ENCODE data around the gene OR2AT4.
"Not testable (repeated sequence)": the region's sequence is repeated elsewhere in the genome, so short reads cannot be mapped to it uniquely, and the experiment has no call there.

The OR2AT4 gene

DNA sequence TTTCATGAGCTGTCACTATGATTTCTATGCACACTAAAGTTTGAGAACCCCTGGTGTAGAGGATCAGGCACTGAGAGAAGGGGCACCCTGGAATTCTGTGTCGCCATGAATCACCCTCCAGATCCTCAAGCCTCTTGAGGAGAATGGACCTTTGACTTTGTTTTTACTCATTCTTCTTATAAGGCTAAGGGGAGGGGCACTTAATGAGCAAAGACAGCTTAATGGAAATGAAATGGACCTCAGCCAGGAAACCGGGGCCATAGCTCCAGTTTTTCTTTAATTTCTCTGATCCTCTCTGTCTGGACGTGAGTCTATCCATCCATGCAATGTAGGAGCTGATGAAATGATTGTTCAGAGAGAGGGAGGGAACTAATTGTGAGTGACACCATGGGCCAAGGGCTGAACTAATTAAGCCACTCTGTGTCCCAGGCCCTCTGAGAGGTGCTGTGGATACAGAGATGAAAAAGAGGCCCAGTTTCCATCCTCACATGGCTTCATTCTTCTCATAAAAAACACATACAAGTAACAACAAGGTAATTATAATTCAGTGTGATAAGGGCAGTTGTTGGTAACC lies 32.8 kb downstream of the OR2AT4 start:
- DNase-seq, result no peak

DNA sequence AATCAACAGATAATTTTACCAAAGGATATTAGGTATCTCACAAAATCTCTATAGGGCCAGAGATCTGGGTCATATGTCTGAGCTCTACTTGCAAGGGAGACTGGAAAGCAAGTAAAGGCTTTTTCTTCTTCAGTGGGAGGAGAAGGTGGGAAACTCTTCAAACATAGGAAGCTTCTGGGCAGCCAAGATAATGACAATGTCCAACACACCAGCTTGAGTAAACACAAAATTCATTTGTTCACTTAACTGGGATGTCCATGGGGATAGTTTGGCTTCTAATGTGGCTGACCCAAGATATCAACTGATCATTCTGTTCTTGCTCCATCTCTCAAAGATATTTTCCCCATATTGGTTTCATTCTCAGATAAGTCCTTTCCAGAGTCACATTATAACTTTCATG lies 37.4 kb downstream of the OR2AT4 start:
- no peak for DNase-seq

DNA sequence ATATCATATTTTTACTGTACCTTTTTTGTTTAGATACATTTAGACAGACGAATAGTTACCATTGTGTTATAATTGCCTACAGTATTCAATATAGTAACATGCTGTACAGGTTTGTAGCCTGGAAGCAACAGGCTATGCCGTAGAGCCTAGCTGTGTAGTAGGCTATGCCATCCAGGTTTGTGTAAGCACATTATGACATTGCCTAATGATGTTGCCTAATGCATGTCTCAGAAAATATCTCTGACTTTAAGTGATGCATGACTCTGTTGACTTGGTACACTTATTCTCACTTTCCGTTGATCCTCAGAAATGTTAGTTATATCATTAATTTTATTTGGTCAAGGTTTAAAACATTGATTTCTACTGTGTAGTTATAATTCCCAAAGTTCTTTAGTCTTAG lies 39.9 kb downstream of the OR2AT4 start:
- no peak for DNase-seq

DNA sequence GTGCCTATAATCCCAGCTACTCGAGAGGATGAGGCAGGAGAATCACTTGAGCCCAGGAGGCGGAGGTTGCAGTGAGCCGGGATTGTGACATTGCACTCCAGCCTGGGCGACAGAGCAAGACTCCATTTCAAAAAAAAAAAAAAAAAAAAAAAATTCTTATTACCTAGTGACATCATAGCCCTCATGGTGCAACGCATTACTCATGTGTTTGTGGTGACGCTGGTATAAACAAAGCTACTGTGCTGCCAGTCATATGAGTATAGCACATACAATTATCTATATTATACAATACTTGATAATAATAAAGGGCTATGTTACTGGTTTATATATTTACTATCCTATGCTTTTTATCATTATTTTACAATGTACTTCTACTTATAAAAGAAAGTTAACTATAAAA lies 41.2 kb downstream of the OR2AT4 start:
- DNase-seq, result no peak

DNA sequence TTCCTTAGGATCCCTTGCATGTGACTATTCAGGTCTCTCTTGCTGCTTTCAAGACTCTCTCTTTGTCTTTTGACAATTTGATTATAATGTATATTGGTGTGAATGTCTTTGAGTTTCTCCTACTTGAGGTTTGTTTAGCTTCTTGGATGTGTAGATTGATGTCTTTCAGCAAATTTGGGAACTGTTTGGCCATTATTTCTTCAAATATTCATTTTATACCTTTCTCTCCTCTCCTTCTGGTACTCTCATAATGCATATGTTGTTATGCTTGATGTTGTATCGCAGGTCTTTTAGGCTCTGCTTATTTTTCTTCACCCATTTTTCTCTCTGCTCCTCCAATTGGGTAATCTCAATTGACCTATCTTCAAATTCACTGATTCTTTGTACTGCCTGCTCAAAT lies 44.2 kb downstream of the OR2AT4 start:
- no peak for DNase-seq

DNA sequence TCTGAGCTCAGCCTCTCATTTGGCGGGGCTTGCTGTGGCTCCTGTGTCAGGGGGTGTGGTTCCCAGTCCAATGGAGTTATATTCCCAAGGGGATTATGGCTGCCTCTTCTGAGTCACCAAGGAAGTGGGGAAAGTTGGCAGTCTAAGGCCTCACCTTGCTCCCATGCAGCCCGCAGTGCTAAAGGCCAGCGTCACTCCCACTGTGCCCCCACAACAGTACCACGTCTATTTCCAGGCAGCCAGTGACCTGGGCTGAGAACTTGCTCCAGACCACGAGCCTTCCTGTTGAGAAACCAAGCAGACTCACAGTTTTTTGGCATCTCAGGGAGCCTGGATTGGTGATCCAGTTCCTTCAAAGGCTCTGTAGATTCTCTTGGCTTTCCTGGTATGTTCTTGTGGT lies 45.6 kb downstream of the OR2AT4 start:
- no peak for DNase-seq

DNA sequence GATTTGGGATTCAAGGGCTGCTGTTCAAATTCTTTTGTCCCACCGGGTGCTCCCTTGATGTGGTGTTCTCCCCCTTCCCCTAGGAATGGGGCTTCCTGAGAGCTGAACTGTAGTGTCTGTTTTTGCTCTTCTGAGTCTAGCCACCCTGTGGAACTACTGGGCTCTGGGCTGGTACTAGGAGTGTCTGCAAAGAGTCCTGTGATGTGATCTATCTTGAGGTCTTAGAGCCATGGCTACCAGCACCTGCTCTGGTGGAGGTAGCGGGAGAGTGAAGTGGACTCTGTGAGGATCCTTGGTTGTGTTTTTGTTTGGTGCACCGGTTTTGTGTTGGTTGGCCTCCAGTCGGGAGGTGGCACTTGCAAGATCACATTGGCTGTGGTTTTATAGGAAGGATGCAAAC lies 46.2 kb downstream of the OR2AT4 start:
- DNase-seq, result no peak

DNA sequence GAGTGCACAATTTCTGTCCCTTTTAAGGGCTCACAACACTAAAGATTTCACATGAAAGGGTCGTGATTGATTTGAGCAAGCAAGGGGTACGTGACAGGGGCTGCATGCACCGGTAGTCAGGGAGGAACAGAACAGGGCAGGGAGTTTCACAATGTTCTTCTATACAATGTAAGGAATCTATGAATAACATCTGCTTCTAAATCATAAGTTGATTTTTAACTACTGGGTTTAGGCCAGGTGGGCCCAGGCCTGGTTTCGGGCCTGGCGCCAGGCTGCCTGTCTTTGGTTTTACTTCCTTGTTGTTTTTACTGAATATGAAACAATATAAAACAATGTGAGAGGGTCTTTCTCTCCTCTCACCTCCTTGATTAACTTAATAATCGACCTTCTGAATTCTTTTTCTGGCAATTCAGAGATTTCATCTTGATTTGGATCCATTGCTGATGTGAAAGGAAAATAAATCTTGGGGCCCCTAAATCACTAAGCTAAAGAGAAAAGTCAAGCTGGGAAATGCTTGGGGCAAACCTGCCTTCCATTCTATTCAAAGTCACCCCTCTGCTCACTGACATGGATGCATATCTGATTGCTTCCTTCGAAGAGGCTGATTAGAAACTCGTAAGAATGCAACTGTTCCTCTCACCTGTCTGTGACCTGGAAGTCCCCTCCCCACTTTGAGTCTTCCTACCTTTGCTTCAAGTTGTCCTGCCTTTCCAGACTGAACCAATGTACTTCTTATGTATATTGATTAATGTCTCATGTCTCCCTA lies 47.0 kb downstream of the OR2AT4 start:
- not testable (repeated sequence) for DNase-seq

DNA sequence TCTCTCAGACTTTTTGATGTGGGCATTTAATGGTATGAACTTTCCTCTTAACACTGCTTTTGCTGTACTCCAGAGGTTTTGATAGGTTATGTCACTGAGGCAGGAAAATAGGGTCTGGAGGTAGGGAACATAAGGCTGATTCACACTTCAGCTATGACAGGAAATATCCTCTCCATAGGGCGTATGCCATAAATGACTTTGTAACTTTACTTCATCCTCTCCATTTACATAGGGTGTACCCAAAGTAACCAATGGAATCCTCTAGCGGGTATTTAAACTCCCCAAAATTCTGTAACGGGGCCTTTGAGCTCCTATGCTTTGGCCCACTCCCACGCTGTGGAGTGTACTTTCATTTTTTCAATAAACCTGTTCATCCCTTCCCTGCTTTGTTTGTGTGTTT lies 49.5 kb downstream of the OR2AT4 start:
- no peak for DNase-seq

DNA sequence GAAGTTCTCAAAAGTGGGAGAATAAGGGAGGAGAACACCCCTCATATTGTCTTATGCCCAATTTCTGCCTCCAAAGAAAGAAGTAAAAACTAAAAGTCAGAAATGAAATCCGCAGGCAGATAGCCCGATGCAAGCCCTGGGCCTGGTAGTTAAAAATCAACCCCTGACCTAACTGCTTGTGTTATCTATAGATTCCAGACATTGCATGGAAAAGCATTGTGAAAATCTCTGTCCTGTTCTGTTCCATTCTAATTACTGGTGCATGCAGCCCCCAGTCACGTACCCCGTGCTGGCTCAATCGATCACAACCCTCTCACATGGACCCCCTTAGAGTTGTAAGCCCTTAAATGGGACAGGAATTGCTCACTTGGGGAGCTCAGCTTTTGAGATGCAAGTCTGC lies 50.0 kb downstream of the OR2AT4 start:
- DNase-seq, result not testable (repeated sequence)

DNA sequence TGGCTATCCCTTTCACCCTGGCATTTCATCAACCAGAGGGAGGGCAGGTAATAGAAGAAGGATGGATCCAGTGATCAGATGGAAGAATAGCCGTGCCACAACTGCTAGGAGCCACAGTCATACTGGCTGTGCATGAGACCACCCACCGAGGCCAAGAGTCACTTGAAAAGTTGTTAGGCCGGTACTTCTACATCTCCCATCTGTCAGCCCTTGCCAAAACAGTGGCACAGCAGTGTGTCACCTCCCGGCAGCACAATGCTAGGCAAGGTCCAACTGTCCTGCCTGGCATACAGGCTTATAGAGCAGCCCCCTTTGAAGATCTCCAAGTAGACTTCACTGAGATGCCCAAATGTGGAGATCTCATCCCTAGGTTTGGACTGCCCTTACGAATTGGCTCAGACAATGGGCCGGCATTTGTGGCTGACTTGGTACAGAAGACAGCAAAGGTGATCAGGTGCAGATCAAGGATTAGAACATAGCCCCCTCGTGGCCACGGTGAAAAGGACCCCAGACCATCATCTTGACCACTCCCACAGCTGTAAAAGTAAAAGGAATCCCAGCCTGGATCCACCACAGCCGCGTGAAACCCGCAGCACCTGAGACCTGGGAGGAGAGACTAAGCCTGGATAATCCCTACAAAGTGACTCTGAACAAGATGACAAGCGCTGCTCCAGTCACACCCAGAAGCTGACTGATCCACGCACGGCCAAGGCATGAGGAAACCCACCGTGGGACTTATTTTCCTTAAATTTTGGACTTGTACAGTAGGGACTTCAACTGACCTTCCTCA lies 52.1 kb downstream of the OR2AT4 start:
- DNase-seq, result not testable (repeated sequence)

DNA sequence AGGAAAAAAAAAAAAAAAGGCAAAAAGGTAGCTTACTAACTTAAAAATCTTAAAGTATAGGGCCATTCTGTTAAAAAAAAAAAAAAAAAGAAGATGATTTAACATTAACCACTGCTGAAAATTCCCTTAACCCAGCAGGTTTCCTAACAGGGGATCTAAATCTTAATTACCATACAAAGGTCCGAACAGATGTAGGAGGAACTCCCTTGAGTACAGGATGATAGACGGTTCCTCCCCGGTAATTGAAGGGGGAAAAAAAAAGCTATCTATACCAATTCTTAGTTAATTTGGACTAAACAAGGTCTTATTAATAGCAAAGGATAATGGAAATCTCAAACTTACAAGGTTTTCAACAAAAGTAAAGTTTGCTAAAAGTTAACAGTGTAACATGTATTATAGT lies 54.9 kb downstream of the OR2AT4 start:
- DNase-seq, result not testable (repeated sequence)

DNA sequence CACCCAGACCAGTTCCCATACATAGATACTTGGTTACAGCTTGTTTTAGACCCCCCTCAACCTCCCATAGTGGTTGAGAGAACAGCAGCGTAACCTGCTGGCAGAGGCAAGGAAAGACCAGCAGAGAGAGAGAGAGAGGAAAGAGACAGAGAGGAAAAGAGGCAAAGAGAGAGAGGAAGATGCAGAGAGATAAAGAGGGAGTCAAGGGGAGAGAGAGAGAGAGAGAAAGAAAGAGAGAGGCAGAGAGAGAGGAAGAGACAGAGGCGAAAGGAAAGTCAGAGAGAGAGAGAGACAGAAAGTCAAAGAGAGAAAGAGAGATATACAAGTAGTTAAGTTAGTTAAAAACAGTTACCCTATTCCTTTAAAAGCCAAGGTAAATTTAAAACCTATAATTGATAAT lies 55.4 kb downstream of the OR2AT4 start:
- no peak for DNase-seq

DNA sequence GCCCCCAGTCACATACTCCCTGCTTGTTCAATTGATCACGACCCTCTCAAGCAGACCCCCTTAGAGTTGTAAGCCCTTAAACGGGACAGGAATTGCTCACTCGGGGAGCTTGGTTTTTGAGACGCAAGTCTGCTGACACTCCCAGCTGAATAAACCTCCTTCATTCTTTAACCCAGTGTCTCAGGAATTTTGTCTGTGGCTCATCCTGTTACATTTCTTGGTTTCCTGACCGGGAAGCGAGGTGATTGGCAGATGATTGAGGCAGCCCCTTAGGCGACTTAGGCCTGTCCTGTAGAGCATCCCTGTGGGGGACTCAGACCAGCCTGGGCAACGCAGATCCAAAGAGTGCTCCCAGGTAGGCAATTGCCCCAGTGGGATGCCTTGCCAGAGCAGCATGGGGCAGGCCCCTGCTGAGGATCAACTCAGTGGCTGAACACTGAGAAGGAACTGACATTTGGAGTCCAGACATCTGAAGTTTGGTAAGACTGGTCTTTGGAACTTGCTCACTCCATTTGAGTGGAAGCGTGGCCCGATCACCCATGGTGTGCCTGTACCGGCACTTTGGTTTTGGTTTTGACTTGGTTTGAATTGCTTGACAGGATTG lies 56.4 kb downstream of the OR2AT4 start:
- no peak for DNase-seq

DNA sequence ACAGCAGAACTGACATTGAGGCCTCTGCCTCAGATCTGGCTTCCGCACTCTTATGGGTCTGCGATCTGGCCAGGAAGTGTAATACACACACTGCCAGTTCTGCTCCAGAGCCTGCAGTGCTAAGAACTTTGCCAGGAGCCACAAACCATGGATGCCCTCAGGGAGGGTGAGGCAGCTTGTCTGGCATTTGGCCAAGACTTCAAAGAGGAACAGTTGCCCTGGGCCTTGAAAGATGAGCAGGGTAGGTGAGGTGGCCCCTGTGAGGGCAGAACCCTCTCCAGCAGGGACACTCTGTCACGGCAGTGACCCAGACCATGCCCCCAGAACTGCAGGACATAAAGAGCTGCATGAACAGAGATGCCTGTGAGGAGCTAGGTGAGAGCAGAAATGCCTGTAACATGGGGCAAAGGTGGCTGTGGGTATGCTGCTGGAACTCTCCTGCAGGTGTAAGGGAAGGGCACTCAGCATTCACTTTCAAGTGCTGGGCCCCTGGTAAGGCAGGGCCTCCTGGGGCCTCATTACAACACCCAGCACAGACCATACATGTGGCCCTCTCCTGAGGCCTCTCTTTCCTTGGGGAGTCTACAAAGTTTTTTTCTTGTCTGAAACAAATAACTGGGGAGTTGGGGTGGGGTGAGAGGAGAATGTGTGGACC lies 60.6 kb downstream of the OR2AT4 start:
- DNase-seq, result no peak

DNA sequence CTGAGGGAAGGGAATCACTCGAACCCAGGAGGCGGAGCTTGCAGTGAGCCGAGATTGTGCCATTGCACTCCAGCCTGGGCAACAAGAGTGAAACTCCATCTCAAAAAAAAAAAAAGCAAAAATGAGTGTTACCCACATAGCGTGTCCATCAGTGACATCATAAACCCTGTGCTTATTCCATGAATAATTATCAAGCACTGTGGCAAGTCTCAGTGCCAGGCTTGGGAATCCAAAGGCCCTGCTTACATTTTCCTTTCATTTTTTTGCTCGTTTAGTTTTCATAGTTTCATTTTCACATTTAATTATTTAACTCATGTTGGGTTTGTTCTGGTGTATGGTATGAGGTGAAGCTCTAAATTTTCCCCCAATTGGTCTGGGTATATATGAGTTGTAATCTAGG lies 61.4 kb downstream of the OR2AT4 start:
- no peak for DNase-seq

DNA sequence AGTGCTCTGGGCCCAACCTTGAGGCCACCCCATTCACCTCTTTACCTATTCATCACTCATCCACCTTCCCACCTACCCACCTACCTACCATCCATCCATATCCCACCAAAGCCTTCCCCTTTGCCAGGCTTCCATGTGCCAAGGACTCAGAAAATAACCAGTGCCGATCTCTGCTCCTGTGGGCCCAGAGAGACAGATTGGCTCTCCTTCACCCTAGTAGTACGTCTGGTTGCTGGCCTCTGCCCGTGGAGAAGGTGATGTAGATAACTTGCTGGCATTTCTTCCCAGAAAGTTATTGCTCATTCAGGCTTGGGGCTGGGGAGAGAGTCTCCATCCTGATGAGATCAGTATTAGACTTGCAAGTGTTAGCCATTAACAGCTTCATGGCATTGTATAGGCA lies 62.8 kb downstream of the OR2AT4 start:
- DNase-seq, result no peak

DNA sequence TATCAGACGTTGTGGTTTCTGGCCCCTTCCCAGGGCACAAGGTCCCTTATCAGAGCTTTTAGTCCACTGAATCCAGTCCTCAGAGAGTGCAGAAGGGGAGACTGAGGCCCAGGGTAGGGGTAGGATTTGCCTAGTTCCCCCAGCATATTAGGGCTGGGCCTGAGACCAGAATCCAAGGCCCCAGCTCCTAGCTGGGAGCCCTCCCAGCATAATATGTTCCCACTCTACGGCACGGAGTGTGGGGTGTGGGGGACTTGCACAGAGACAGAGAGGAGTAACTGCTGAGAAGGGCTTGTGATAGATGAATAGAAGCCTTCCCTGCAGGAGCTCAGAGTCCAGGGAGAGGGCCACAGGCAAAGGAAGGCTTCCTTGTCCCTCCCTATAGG lies 64.1 kb downstream of the OR2AT4 start:
- no peak for DNase-seq

DNA sequence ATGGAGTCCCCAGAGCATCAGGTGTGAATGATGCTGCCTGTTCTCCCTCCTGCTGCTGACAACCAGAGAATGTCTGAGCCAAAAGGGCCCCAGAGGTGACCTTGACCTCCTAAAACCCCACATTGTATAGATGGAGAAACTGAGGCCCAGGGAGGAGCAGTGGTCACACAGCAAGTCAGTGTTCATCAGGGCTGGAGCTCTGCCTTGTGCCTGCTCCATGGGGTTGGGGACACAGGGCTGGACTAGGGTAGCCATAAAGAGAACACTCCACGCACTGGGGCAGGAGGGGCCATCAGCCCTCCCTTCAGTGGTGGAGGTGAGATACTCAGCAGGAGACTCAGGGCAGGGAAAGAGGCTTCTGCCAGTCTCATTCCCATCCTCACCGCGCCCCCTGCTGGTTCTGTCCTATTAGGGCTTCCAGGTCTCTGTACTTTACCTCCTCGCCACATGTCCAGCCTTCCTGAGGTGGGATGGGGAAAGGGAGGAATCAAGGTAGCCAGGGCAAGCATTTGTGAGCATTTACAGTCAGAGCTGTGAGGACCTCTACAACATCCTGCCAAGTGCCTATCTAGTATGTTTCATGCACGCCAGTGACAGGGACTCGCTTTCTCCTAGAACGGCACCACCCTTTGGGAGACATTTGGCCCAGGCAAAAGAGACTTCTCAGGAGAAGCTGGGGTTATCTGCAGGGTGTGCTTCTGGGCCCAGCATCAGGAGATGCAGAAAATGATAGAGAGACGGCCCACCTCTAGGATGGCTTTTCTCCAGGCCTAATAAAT lies 64.7 kb downstream of the OR2AT4 start:
- no peak for DNase-seq

Measured in NCI-H2081 treated with DMSO at 0.1 percent for 48 hours (cell line).